GM12873 (cell line): Measurements from ENCODE around the gene GUCY2C.

Experiments used
- CTCF ChIP-seq: IDR thresholded peaks from 2 replicates; pipeline ENCODE4 v1.5.1; 2012; ENCODE audit warnings: low read depth, mild to moderate bottlenecking, moderate library complexity, low read length, control low read depth; ENCODE audit not compliant: insufficient read depth; ENCODE audit errors: missing control alignments

Gene GUCY2C

GRCh38 chr12:14656846-14657245, 39.6 kb downstream of the GUCY2C start:
- TF ChIP-seq CTCF: no peak

- no peak for TF ChIP-seq CTCF
Observed at GRCh38 chr12:14655284-14655683, 41.1 kb downstream of the GUCY2C start.

- TF ChIP-seq CTCF: no peak
Observed at GRCh38 chr12:14654842-14655241, 41.6 kb downstream of the GUCY2C start.

GRCh38 chr12:14654416-14654815, 42.0 kb downstream of the GUCY2C start:
- no peak for TF ChIP-seq CTCF

- no peak for TF ChIP-seq CTCF
Observed at GRCh38 chr12:14652483-14652882, 43.9 kb downstream of the GUCY2C start.

- TF ChIP-seq CTCF: no peak
Observed at GRCh38 chr12:14651371-14651770, 45.0 kb downstream of the GUCY2C start.

GRCh38 chr12:14650789-14651188, 45.6 kb downstream of the GUCY2C start:
- TF ChIP-seq CTCF: no peak

GRCh38 chr12:14647028-14647750, 49.2 kb downstream of the GUCY2C start:
- TF ChIP-seq CTCF: no peak
